HEK293 (cell line): ENCODE measurements around the gene PPP6R1.
A peak's percentile ranks its signal among the peaks of the same experiment; 100 is the strongest.

ENCODE experiments used
- CTCF ChIA-PET: fragments of 350-600 bp; formaldehyde crosslinking; extraction: SDS; loops from one replicate; lab custom pipeline; 2021; ENCODE audit warnings: antibody characterized with exemption; lab: Yijun Ruan, JAX
- POLR2A ChIA-PET: fragments of 300-600 bp; formaldehyde crosslinking; extraction: SDS; loops from one replicate; lab custom pipeline; 2020; ENCODE audit warnings: antibody characterized with exemption, inconsistent platforms; lab: Yijun Ruan, JAX
- H3K27ac ChIP-seq: fragments of 200-500 bp; sonication (Bioruptor generic); 2 replicates; pipeline ENCODE4 v1.5.1; 2014; ENCODE audit warnings: low read depth, low read length, control low read depth, inconsistent platforms; ENCODE audit errors: extremely low read depth
- H3K36me3 ChIP-seq, 2 experiments: fragments of 200-500 bp in 1 of 2; sonication (Bioruptor generic) in 1 of 2; 1 replicate in 1 of 2; 2 replicates in 1 of 2; pipeline ENCODE4 v1.5.1; 2014 to 2017; ENCODE audit warnings: inconsistent platforms in 2 of 2, low read length in 2 of 2; ENCODE audit not compliant: control insufficient read depth in 2 of 2, insufficient read depth in 1 of 2
- H3K4me1 ChIP-seq: fragments of 200-500 bp; sonication (Bioruptor generic); 2 replicates; pipeline ENCODE4 v1.5.1; 2014; ENCODE audit warnings: mild to moderate bottlenecking, low read length, inconsistent platforms; ENCODE audit not compliant: control insufficient read depth, insufficient read depth
- H3K4me3 ChIP-seq: 2 replicates; pipeline ENCODE4 v1.5.1; 2011; ENCODE audit warnings: low read depth, mild to moderate bottlenecking, control low read depth, low read length, moderate library complexity
- H3K9me3 ChIP-seq: fragments of 200-500 bp; sonication (Bioruptor generic); 2 replicates; pipeline ENCODE4 v1.5.1; 2014; ENCODE audit warnings: low read depth, low read length, inconsistent platforms; ENCODE audit not compliant: control insufficient read depth, insufficient read depth
- SP3 ChIP-seq: fragments of 450-650 bp; formaldehyde crosslinking; IDR thresholded peaks from 2 replicates; pipeline ENCODE4 v1.5.1; 2016; ENCODE audit warnings: missing biosample characterization, missing genetic modification characterization
- SP7 ChIP-seq: fragments of 450-650 bp; formaldehyde crosslinking; IDR thresholded peaks from 2 replicates; pipeline ENCODE4 v1.5.1; 2016; ENCODE audit warnings: missing biosample characterization, missing genetic modification characterization
- TCF7L2 ChIP-seq: IDR thresholded peaks from 2 replicates; pipeline ENCODE4 v1.6.1; 2011; ENCODE audit warnings: low read depth, mild to moderate bottlenecking, inconsistent platforms, low read length, moderate library complexity, borderline replicate concordance
- ZNF133 ChIP-seq: fragments of 450-650 bp; formaldehyde crosslinking; IDR thresholded peaks from 2 replicates; pipeline ENCODE4 v1.5.1; 2016; ENCODE audit warnings: missing biosample characterization, missing genetic modification characterization
- ZNF16 ChIP-seq: fragments of 450-650 bp; formaldehyde crosslinking; IDR thresholded peaks from 2 replicates; pipeline ENCODE4 v1.5.1; 2016; ENCODE audit warnings: low read depth, missing biosample characterization, missing genetic modification characterization
- ZNF175 ChIP-seq: fragments of 450-650 bp; formaldehyde crosslinking; IDR thresholded peaks from 2 replicates; pipeline ENCODE4 v1.5.1; 2016; ENCODE audit warnings: missing biosample characterization, missing genetic modification characterization
- ZNF335 ChIP-seq: fragments of 450-650 bp; formaldehyde crosslinking; conservative IDR thresholded peaks from 2 replicates; pipeline ENCODE4 v1.5.1; 2016; ENCODE audit warnings: missing biosample characterization, missing genetic modification characterization
- ZNF350 ChIP-seq: fragments of 450-650 bp; formaldehyde crosslinking; IDR thresholded peaks from 2 replicates; pipeline ENCODE4 v1.5.0; 2017; ENCODE audit warnings: missing biosample characterization, mild to moderate bottlenecking, missing genetic modification characterization
- ZNF354C ChIP-seq: fragments of 450-650 bp; formaldehyde crosslinking; IDR thresholded peaks from 2 replicates; pipeline ENCODE4 v1.5.1; 2016; ENCODE audit warnings: missing biosample characterization, missing genetic modification characterization, low read depth, borderline replicate concordance
- ZNF366 ChIP-seq: fragments of 450-650 bp; formaldehyde crosslinking; conservative IDR thresholded peaks from 2 replicates; pipeline ENCODE4 v1.5.1; 2016; ENCODE audit warnings: missing biosample characterization, missing genetic modification characterization
- ZNF433 ChIP-seq: fragments of 450-650 bp; formaldehyde crosslinking; IDR thresholded peaks from 2 replicates; pipeline ENCODE4 v1.5.1; 2016; ENCODE audit warnings: missing biosample characterization, missing genetic modification characterization, low read depth
- ZNF521 ChIP-seq: fragments of 450-650 bp; formaldehyde crosslinking; IDR thresholded peaks from 2 replicates; pipeline ENCODE4 v1.5.1; 2017; ENCODE audit warnings: missing biosample characterization, mild to moderate bottlenecking, missing genetic modification characterization
- ZNF529 ChIP-seq: fragments of 450-650 bp; formaldehyde crosslinking; IDR thresholded peaks from 2 replicates; pipeline ENCODE4 v1.5.1; 2017; ENCODE audit warnings: missing genetic modification characterization, missing biosample characterization; ENCODE audit not compliant: insufficient replicate concordance
- ZNF555 ChIP-seq: fragments of 450-650 bp; formaldehyde crosslinking; conservative IDR thresholded peaks from 2 replicates; pipeline ENCODE4 v1.5.1; 2017; ENCODE audit warnings: missing biosample characterization, mild to moderate bottlenecking, missing genetic modification characterization, inconsistent platforms
- ZNF629 ChIP-seq: fragments of 450-650 bp; formaldehyde crosslinking; IDR thresholded peaks from 2 replicates; pipeline ENCODE4 v1.5.1; 2017; ENCODE audit warnings: missing biosample characterization, missing genetic modification characterization
- ZNF660 ChIP-seq: fragments of 450-650 bp; IDR thresholded peaks from 2 replicates; pipeline ENCODE4 v1.5.1; 2018; ENCODE audit warnings: missing biosample characterization, mild to moderate bottlenecking, missing genetic modification characterization
- ZNF76 ChIP-seq: fragments of 450-650 bp; formaldehyde crosslinking; IDR thresholded peaks from 2 replicates; pipeline ENCODE4; 2016; ENCODE audit warnings: low read depth, missing biosample characterization, missing genetic modification characterization, borderline replicate concordance
- TF ChIP-seq, protein P1 (sequence below): fragments of 450-650 bp; formaldehyde crosslinking; optimal IDR thresholded peaks from 2 replicates; pipeline ENCODE3; 2016; ENCODE audit warnings: missing biosample characterization, mild to moderate bottlenecking, missing genetic modification characterization
- TF ChIP-seq, protein P2 (sequence below): fragments of 450-650 bp; formaldehyde crosslinking; IDR thresholded peaks from 2 replicates; pipeline ENCODE4 v1.5.1; 2017; ENCODE audit warnings: missing biosample characterization, missing genetic modification characterization
- TF ChIP-seq, protein P3 (sequence below): fragments of 450-650 bp; formaldehyde crosslinking; IDR thresholded peaks from 2 replicates; pipeline ENCODE4 v1.5.1; 2016; ENCODE audit warnings: missing biosample characterization, missing genetic modification characterization
- TF ChIP-seq, protein P4 (sequence below): fragments of 450-650 bp; formaldehyde crosslinking; IDR thresholded peaks from 2 replicates; pipeline ENCODE4 v1.5.1; 2016; ENCODE audit warnings: missing biosample characterization, missing genetic modification characterization, borderline replicate concordance
- TF ChIP-seq, protein P5 (sequence below): fragments of 450-650 bp; IDR thresholded peaks from 2 replicates; pipeline ENCODE4 v1.5.1; 2018; ENCODE audit warnings: missing biosample characterization, mild to moderate bottlenecking, missing genetic modification characterization

PPP6R1 gene

DNA sequence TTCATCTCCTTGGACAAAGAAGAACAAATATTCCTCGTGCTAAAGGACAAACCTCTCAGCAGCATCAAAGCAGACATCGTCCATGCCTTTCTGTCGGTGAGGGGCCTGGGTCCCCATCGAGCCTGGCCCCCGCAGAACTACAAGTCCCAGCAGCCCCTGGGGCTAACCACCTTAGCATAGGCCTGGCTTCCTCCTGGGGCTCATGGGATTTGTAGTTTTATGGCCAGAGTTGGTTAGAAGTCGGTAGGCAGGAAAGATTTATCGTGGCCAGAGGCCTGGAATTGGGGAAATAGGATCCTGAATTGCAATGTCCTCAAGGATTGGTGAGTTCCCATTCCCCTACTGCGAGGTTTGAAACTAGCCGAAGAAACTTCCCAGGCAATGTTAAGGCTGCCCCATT is 46.7 kb upstream of the PPP6R1 start:
- H3K27ac ChIP-seq, result no peak overlapping the region
- H3K4me3 ChIP-seq, result no peak overlapping the region
- no peaks in the 10 kb centered on the region for H3K9me3 ChIP-seq
- H3K4me1 ChIP-seq, result peaks cover 3% of the 10 kb centered on the region; the same call in 1 of the 2 replicates
- TF ChIP-seq, protein P1, sequence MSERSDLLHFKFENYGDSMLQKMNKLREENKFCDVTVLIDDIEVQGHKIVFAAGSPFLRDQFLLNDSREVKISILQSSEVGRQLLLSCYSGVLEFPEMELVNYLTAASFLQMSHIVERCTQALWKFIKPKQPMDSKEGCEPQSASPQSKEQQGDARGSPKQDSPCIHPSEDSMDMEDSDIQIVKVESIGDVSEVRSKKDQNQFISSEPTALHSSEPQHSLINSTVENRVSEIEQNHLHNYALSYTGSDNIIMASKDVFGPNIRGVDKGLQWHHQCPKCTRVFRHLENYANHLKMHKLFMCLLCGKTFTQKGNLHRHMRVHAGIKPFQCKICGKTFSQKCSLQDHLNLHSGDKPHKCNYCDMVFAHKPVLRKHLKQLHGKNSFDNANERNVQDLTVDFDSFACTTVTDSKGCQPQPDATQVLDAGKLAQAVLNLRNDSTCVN (tag by site-specific recombination), result no peak
- TF ChIP-seq SP3 (tag by site-specific recombination), result peak; percentile 14; the same call in 1 of the 2 replicates
- TF ChIP-seq ZNF629 (tag by site-specific recombination), result no peak
- TF ChIP-seq, protein P2, sequence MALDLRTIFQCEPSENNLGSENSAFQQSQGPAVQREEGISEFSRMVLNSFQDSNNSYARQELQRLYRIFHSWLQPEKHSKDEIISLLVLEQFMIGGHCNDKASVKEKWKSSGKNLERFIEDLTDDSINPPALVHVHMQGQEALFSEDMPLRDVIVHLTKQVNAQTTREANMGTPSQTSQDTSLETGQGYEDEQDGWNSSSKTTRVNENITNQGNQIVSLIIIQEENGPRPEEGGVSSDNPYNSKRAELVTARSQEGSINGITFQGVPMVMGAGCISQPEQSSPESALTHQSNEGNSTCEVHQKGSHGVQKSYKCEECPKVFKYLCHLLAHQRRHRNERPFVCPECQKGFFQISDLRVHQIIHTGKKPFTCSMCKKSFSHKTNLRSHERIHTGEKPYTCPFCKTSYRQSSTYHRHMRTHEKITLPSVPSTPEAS (tag by site-specific recombination), result no peak
- no peak for TF ChIP-seq ZNF521 (tag by site-specific recombination)
- no peak for TF ChIP-seq ZNF555 (tag by site-specific recombination)
- TF ChIP-seq ZNF366 (tag by site-specific recombination), result no peak
- no peak for TF ChIP-seq ZNF433 (tag by site-specific recombination)
- TF ChIP-seq, protein P3, sequence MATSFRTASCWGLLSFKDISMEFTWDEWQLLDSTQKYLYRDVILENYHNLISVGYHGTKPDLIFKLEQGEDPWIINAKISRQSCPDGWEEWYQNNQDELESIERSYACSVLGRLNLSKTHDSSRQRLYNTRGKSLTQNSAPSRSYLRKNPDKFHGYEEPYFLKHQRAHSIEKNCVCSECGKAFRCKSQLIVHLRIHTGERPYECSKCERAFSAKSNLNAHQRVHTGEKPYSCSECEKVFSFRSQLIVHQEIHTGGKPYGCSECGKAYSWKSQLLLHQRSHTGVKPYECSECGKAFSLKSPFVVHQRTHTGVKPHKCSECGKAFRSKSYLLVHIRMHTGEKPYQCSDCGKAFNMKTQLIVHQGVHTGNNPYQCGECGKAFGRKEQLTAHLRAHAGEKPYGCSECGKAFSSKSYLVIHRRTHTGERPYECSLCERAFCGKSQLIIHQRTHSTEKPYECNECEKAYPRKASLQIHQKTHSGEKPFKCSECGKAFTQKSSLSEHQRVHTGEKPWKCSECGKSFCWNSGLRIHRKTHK (tag by site-specific recombination), result no peak
- peak; percentile 39 for TF ChIP-seq ZNF335 (tag by site-specific recombination)
- no peak for TF ChIP-seq TCF7L2
- no peak for TF ChIP-seq ZNF175
- no peak for TF ChIP-seq ZNF660 (tag by site-specific recombination)
- TF ChIP-seq ZNF16 (tag by site-specific recombination), result no peak
- no peak for TF ChIP-seq SP7 (tag by site-specific recombination)
- TF ChIP-seq ZNF133 (tag by site-specific recombination), result no peak
- no peak for TF ChIP-seq ZNF350
- no peak for TF ChIP-seq ZNF354C
- TF ChIP-seq ZNF76, result peak; percentile 96
- TF ChIP-seq, protein P4, sequence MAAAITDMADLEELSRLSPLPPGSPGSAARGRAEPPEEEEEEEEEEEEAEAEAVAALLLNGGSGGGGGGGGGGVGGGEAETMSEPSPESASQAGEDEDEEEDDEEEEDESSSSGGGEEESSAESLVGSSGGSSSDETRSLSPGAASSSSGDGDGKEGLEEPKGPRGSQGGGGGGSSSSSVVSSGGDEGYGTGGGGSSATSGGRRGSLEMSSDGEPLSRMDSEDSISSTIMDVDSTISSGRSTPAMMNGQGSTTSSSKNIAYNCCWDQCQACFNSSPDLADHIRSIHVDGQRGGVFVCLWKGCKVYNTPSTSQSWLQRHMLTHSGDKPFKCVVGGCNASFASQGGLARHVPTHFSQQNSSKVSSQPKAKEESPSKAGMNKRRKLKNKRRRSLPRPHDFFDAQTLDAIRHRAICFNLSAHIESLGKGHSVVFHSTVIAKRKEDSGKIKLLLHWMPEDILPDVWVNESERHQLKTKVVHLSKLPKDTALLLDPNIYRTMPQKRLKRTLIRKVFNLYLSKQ (tag by site-specific recombination), result no peak
- TF ChIP-seq, protein P5, sequence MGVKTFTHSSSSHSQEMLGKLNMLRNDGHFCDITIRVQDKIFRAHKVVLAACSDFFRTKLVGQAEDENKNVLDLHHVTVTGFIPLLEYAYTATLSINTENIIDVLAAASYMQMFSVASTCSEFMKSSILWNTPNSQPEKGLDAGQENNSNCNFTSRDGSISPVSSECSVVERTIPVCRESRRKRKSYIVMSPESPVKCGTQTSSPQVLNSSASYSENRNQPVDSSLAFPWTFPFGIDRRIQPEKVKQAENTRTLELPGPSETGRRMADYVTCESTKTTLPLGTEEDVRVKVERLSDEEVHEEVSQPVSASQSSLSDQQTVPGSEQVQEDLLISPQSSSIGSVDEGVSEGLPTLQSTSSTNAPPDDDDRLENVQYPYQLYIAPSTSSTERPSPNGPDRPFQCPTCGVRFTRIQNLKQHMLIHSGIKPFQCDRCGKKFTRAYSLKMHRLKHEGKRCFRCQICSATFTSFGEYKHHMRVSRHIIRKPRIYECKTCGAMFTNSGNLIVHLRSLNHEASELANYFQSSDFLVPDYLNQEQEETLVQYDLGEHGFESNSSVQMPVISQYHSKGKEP (tag by site-specific recombination), result no peak
- TF ChIP-seq ZNF529, result no peak
- TF ChIP-seq, all 188 proteins: peak for 3
- POLR2A ChIA-PET, result interaction anchor here (1.0 kb wide), 1 partner anchor 34 kb away, joined by 3 read pairs; the partner anchor contains the start of gene KMT5C
- CTCF ChIA-PET, result interaction anchor here (0.6 kb wide), 1 partner anchor 79 kb away, joined by 3 read pairs; no protein-coding TSS in a partner anchor
- peaks cover 17 to 69% of the 10 kb centered on the region in 2 experiments for H3K36me3 ChIP-seq
